HepG2 (cell line): ENCODE measurements around the gene RHBDL1. TPM values are rescaled to one million over a fixed set of nuclear protein-coding genes. Genes with fewer than 3 reads are reported as not detected.

Experiments used
- ARHGAP35 ChIP-seq: sonication (generic); formaldehyde crosslinking; IDR thresholded peaks from 2 replicates; pipeline ENCODE4 v1.9.0; 2022; ENCODE audit warnings: mild to moderate bottlenecking, inconsistent platforms, moderate library complexity, missing genetic modification reagents, borderline replicate concordance
- BRD4 ChIP-seq: sonication (generic); formaldehyde crosslinking; IDR thresholded peaks from 2 replicates; pipeline ENCODE4 v1.4.0; 2020; ENCODE audit warnings: missing genetic modification reagents
- CEBPB ChIP-seq: IDR thresholded peaks from 2 replicates; pipeline ENCODE4 v1.6.1; 2011; ENCODE audit warnings: low read depth, low read length, improper control_type of control experiment, borderline replicate concordance
- ELF4 ChIP-seq: sonication (generic); formaldehyde crosslinking; IDR thresholded peaks from 2 replicates; pipeline ENCODE4 v1.5.0; 2020; ENCODE audit warnings: missing genetic modification reagents, mild to moderate bottlenecking, moderate library complexity, borderline replicate concordance
- EZH2 ChIP-seq: conservative IDR thresholded peaks from 2 replicates; pipeline ENCODE4 v1.6.1; 2012; ENCODE audit warnings: mild to moderate bottlenecking, low read depth, low read length, moderate library complexity
- GATA4 ChIP-seq: sonication (generic); IDR thresholded peaks from 2 replicates; pipeline ENCODE4 v1.6.1; 2016; ENCODE audit warnings: antibody characterized with exemption, low read depth, borderline replicate concordance
- IRF2 ChIP-seq: IDR thresholded peaks from 2 replicates; pipeline ENCODE4 v1.6.1; 2018; ENCODE audit warnings: missing genetic modification reagents, missing compliant biosample characterization
- ISX ChIP-seq: sonication (generic); formaldehyde crosslinking; conservative IDR thresholded peaks from 2 replicates; pipeline ENCODE4 v1.5.0; 2020; ENCODE audit warnings: missing genetic modification reagents
- KDM1A ChIP-seq: IDR thresholded peaks from 2 replicates; pipeline ENCODE4 v1.6.1; 2016; ENCODE audit warnings: missing compliant biosample characterization
- KDM6A ChIP-seq: IDR thresholded peaks from 2 replicates; pipeline ENCODE4 v1.6.1; 2016; ENCODE audit warnings: low read depth
- MTA3 ChIP-seq: sonication (generic); formaldehyde crosslinking; IDR thresholded peaks from 2 replicates; pipeline ENCODE4 v1.4.0; 2020; ENCODE audit warnings: missing genetic modification reagents
- MYC ChIP-seq: sonication (generic); formaldehyde crosslinking; IDR thresholded peaks from 2 replicates; pipeline ENCODE4 v1.9.0; 2021; ENCODE audit warnings: missing genetic modification reagents, borderline replicate concordance
- NR2F1 ChIP-seq, 2 experiments: fragments of 450-650 bp in 1 of 2; formaldehyde crosslinking in 1 of 2; IDR thresholded peaks; 2 replicates each; pipeline versions ENCODE4 v1.5.0 to v1.6.1; 2016 to 2020; ENCODE audit warnings: mild to moderate bottlenecking in 1 of 2, missing compliant biosample characterization in 1 of 2, missing genetic modification reagents in 1 of 2, moderate library complexity in 1 of 2
- SUZ12 ChIP-seq: fragments of 150-350 bp; IDR thresholded peaks from 2 replicates; pipeline ENCODE4 v1.6.1; 2014; ENCODE audit warnings: low read depth, low read length
- THAP11 ChIP-seq: IDR thresholded peaks from 2 replicates; pipeline ENCODE4 v1.6.1; 2016; ENCODE audit warnings: missing biosample characterization, missing genetic modification reagents
- ZBTB38 ChIP-seq: sonication (generic); formaldehyde crosslinking; IDR thresholded peaks from 2 replicates; pipeline ENCODE4 v1.5.1; 2020; ENCODE audit warnings: mild to moderate bottlenecking, missing genetic modification reagents
- ZBTB8A ChIP-seq: sonication (generic); formaldehyde crosslinking; IDR thresholded peaks from 2 replicates; pipeline ENCODE4 v1.4.0; 2020; ENCODE audit warnings: mild to moderate bottlenecking, low read depth, missing genetic modification reagents, borderline replicate concordance
- ZNF30 ChIP-seq: sonication (generic); formaldehyde crosslinking; IDR thresholded peaks from 2 replicates; pipeline ENCODE4 v1.5.0; 2020; ENCODE audit warnings: mild to moderate bottlenecking, missing genetic modification reagents
- polyA plus RNA-seq, 8 experiments: library from polyadenylated mRNA; depleted of rRNA in 3 of 8; stranded (reverse) in 7 of 8; unstranded in 1 of 8; fragments of >200 nt; fragmentation: Illumina TruSeq in 4 of 8; extraction: Trizol in 4 of 8; gene quantifications; 2 replicates each; pipeline versions ENCODE4 v1.2.1 to v1.2.3, GENCODE V29; 2011 to 2016; ENCODE audit warnings: low read depth in 4 of 8, missing spikeins in 1 of 8, mixed read lengths in 1 of 8; ENCODE audit not compliant: insufficient read depth in 1 of 8
- total RNA-seq, 5 experiments: library from RNA; depleted of rRNA; stranded (reverse); fragments of >200 nt; fragmentation: Illumina TruSeq; extraction: Trizol; gene quantifications; 2 replicates each; pipeline ENCODE4 v1.2.3, GENCODE V29; 2016; ENCODE audit warnings: low read depth in 1 of 5
- TF ChIP-seq, protein P1 (sequence below): sonication (generic); formaldehyde crosslinking; IDR thresholded peaks from 2 replicates; pipeline ENCODE4 v1.4.0; 2020; ENCODE audit warnings: missing genetic modification reagents
- TF ChIP-seq, protein P2 (sequence below): IDR thresholded peaks from 2 replicates; pipeline ENCODE4 v1.6.1; 2016; ENCODE audit warnings: mild to moderate bottlenecking
- TF ChIP-seq, protein P3 (sequence below): fragments of 450-650 bp; IDR thresholded peaks from 2 replicates; pipeline ENCODE4 v1.6.1; 2016
- TF ChIP-seq, protein P4 (sequence below): sonication (generic); formaldehyde crosslinking; IDR thresholded peaks from 2 replicates; pipeline ENCODE4 v1.9.0; 2021; ENCODE audit warnings: missing genetic modification reagents, mild to moderate bottlenecking, borderline replicate concordance
- TF ChIP-seq, protein P5 (sequence below): sonication (generic); formaldehyde crosslinking; IDR thresholded peaks from 2 replicates; pipeline ENCODE4 v1.5.0; 2020; ENCODE audit warnings: missing genetic modification reagents

The RHBDL1 gene
- total and polyA plus RNA-seq, 2 of the 13 experiments (the other 11 are each of a cell fraction or from before 2014, with no cell fraction given), result 1.8 to 3.8 TPM

DNA sequence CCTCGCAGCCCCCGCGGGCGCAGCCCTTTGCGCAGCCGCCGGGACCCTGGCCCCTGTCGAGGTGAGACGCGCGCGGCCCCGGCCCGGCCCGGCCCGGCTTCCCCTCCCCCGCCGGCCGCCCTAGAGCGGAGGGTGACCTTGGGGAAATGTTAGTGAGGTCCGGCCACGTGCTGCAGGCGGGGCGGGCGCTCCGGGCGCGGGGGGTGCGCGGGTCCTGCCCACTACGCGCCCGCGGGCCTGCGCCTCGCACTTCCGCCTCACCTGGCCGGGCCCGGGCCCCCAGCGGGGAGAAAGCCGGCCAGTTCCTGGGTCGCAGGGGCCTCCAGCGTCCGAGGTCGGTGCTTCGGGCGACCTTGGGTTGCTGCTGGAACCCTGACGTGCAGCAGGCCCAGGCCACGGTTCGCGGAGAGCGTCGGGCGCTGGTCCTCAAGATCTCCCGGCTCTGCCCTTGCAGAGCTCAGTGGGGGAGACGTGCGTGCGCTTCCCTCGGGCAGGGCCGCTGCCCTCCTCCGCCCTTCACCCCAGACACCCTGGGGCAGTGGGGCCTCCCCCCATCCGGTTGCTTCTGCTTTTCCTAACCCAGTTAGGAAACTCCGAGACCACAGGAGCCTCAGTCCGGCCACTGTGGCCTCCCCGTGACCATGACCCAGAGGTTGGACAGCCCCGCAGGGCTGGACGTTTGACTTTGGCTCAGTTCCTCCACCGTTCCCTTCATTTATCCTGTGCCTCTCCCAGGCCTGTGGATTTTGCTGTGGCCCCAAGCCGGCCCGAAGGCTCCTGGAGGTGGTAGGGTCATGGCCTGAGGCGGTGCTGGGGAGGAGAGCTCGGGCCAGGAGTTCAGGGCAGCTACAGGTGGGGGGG is 33.1 kb upstream of the RHBDL1 start (continued):
- TF ChIP-seq ZNF30 (no peak), ZBTB8A (peak; percentile 44; the same call in 1 of the 2 replicates), MYC (CRISPR knock-in tag) (peak; percentile 90), ISX (CRISPR knock-in tag) (no peak), NR2F1 (CRISPR knock-in tag; IDR thresholded peaks at IDR 0.05) (peak in 1 of 2 experiments; percentile 19; a peak in 2 of 4 replicates), KDM1A (CRISPR knock-in tag) (no peak; the same call in 1 of the 2 replicates), KDM6A (no peak), SUZ12 (no peak), ZBTB38 (0 out of 2 replicates have a peak, but pooled peaks have one; percentile 36), IRF2 (CRISPR knock-in tag) (0 out of 2 replicates have a peak, but pooled peaks have one; percentile 32), EZH2 (no peak), GATA4 (no peak), THAP11 (CRISPR knock-in tag) (peak; percentile 61; the same call in 1 of the 2 replicates), ARHGAP35 (no peak), BRD4 (CRISPR knock-in tag) (0 out of 2 replicates have a peak, but pooled peaks have one; percentile 23), CEBPB (no peak), MTA3 (no peak), ELF4 (CRISPR knock-in tag) (no peak)
- TF ChIP-seq, protein P1, sequence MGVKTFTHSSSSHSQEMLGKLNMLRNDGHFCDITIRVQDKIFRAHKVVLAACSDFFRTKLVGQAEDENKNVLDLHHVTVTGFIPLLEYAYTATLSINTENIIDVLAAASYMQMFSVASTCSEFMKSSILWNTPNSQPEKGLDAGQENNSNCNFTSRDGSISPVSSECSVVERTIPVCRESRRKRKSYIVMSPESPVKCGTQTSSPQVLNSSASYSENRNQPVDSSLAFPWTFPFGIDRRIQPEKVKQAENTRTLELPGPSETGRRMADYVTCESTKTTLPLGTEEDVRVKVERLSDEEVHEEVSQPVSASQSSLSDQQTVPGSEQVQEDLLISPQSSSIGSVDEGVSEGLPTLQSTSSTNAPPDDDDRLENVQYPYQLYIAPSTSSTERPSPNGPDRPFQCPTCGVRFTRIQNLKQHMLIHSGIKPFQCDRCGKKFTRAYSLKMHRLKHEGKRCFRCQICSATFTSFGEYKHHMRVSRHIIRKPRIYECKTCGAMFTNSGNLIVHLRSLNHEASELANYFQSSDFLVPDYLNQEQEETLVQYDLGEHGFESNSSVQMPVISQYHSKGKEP, result peak; percentile 31; the same call in 1 of the 2 replicates
- TF ChIP-seq, protein P2, sequence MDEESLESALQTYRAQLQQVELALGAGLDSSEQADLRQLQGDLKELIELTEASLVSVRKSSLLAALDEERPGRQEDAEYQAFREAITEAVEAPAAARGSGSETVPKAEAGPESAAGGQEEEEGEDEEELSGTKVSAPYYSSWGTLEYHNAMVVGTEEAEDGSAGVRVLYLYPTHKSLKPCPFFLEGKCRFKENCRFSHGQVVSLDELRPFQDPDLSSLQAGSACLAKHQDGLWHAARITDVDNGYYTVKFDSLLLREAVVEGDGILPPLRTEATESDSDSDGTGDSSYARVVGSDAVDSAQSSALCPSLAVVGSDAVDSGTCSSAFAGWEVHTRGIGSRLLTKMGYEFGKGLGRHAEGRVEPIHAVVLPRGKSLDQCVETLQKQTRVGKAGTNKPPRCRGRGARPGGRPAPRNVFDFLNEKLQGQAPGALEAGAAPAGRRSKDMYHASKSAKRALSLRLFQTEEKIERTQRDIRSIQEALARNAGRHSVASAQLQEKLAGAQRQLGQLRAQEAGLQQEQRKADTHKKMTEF, result no peak
- TF ChIP-seq, protein P3, sequence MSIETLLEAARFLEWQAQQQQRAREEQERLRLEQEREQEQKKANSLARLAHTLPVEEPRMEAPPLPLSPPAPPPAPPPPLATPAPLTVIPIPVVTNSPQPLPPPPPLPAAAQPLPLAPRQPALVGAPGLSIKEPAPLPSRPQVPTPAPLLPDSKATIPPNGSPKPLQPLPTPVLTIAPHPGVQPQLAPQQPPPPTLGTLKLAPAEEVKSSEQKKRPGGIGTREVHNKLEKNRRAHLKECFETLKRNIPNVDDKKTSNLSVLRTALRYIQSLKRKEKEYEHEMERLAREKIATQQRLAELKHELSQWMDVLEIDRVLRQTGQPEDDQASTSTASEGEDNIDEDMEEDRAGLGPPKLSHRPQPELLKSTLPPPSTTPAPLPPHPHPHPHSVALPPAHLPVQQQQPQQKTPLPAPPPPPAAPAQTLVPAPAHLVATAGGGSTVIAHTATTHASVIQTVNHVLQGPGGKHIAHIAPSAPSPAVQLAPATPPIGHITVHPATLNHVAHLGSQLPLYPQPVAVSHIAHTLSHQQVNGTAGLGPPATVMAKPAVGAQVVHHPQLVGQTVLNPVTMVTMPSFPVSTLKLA, result no peak
- TF ChIP-seq, protein P4, sequence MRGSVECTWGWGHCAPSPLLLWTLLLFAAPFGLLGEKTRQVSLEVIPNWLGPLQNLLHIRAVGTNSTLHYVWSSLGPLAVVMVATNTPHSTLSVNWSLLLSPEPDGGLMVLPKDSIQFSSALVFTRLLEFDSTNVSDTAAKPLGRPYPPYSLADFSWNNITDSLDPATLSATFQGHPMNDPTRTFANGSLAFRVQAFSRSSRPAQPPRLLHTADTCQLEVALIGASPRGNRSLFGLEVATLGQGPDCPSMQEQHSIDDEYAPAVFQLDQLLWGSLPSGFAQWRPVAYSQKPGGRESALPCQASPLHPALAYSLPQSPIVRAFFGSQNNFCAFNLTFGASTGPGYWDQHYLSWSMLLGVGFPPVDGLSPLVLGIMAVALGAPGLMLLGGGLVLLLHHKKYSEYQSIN (CRISPR knock-in tag), result no peak
- TF ChIP-seq, protein P5, sequence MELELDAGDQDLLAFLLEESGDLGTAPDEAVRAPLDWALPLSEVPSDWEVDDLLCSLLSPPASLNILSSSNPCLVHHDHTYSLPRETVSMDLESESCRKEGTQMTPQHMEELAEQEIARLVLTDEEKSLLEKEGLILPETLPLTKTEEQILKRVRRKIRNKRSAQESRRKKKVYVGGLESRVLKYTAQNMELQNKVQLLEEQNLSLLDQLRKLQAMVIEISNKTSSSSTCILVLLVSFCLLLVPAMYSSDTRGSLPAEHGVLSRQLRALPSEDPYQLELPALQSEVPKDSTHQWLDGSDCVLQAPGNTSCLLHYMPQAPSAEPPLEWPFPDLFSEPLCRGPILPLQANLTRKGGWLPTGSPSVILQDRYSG (CRISPR knock-in tag), result no peak
